Pons (tissue), 1 donor: ENCODE measurements around the gene PMEPA1.

Experiments
- DNase-seq: peaks from one replicate; pipeline ENCODE4 v3.0.0-alpha.2; 2016; ENCODE audit warnings: low spot score

Gene PMEPA1

GRCh38 chr20:57676589-57677583, 32.9 kb downstream of the PMEPA1 start:
- peak; percentile 39 for DNase-seq

DNA sequence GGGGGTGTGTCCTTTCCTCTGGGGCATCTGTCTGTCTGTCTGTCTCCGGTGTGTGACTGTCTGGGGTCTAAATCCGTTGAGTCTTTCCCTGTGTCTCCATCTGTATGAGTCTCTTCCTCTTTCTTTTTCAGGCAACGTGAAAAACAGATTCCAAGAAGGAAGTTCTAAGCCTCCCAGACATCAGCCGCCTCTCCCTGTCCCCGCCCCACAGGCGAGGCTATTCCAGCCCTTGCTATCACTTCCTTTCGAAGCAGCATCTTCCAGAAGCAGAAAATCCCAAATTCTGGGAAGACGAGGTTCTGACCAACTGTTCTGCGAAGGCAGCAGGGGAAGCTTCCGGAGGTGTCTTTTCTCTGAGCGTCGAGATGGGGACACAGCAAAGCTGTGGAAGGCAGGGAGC, 34.0 kb downstream of the PMEPA1 start:
- no peak for DNase-seq

- no peak for DNase-seq
These were observed 36.8 kb downstream of the PMEPA1 start for GRCh38 chr20:57672953-57673575.

DNA sequence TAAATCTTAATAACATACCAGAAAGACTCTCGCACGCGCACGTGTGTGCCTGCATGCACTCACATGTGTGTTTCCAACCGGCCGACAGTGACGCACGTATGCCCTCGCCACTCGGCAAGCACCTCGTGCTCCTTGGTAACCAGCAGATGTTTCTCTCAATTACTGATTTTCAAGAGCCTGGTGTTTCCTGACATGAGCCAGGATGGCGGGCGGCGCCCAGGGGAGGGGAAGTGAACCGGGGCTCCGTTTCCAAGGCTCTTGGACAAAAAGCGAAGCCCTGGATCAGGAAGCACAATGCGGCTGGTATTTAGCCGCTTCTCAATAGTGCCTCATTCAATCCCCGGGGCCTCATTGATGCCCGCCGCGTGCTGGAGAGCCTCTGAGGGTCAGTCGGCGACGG, 37.7 kb downstream of the PMEPA1 start:
- peak; percentile 29 for DNase-seq

DNA sequence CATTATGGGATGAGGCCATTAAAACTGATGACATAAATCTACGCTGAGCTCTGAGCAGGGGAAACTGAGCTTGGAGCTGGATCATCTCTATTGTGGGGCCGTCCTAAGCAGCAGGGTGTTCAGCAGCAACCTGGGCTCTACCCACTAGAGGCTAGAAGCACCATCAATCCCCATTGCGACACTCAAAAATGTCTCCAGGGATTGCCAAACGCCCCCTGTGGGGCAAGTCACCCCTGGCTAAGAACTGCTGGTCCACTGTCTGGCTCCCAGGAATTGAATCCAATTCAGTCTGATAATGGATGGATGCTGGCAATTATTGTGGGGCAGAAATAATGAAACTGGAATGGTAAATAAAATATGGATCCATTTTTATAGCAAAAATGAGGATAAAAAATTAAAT, 38.2 kb downstream of the PMEPA1 start:
- DNase-seq: no peak

DNA sequence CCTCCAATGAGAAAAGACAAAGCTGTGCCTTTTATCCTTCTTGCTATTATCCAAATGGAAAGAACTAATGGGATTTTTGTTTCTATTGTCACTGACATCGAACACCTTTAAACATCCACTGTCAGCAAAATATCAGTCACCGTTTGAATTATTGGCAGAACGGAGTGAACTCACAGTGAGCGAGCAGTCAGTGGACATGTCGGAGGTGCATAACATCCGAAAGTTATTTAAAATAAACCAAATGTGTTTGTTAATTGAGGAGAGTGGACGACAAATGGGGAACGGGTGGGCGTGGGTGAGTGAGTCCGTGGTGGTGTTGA, 38.8 kb downstream of the PMEPA1 start:
- no peak for DNase-seq

DNA sequence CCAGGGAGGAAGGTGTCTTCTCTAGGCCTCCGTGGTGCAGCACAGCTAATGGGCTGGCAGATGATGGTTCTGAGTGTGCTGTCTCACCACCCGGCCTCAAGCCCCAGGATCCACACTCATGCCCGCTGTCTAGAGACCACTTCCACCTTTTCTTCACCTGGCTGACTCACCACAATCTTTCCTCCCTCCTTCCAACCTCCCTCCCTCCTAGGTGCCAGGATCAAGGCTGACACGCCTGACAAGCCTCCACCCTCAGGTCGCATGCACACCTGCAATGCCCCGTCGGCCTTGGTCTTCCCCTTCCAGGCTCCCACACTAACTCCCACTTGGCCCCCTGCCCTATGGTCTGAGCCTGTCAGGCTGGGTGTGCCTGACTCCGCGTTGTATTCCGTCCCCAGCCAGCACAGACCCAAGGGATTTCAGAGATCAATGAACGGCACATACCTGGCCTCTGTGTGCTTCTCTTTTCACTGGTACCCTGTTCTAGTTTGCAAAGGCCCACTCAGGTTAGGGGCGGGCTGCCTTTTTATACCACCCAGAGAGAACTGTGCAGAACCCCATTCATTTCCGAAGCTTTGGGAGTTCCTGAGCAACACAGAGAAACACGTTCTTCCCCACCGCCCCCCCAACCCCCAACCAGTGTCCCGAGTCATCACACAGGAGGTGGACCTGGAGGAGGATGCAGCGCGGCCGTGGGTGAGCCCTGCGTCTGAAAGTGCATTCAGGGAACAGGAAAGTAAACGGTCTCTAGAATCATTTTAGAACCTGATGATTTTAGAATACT, 39.3 kb downstream of the PMEPA1 start:
- no peak for DNase-seq

DNA sequence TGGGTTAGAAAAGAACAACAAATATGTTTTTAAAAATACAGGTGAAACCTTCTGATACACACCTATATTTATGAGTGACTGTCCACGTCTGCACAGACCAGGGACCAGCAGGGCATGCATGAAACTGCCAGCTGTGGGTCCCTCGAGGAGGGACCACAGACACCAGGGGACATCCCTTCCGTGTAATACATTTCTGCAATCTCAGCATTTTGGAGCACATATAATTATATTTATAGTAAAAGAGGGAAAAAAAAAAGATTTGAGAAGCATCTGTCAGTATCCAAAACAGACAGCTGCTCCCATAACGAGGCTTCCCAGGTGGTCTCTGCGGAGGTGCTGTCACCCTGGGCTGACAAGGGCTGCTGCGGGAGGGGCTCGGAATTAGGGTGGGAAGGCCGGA, 40.2 kb downstream of the PMEPA1 start:
- DNase-seq: no peak

- no peak for DNase-seq
These were observed 41.7 kb downstream of the PMEPA1 start for GRCh38 chr20:57667924-57668782.

- no peak for DNase-seq
These were observed 42.4 kb downstream of the PMEPA1 start for GRCh38 chr20:57667388-57667787.

- DNase-seq: no peak
These were observed 43.0 kb downstream of the PMEPA1 start for GRCh38 chr20:57666834-57667157.

GRCh38 chr20:57666106-57666833, 43.5 kb downstream of the PMEPA1 start:
- DNase-seq: no peak

DNA sequence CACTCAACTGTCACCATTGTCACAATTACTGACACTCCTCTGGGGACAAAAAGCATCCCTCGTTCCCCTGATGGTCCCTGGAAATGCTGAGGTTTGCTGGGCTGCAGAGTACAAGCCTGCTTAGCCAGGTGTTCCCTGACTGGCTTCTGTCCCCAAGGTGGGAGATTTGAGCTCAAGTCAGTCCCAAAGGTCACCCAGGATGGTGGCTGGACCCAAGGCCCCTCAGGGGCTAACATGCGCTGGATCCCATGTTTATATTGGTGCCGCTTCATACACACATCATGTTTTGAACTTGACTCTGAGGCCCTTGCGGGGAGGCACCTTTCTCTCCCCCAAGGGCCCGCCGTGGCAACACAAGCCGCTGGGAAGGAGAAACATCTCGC, 44.2 kb downstream of the PMEPA1 start:
- no peak for DNase-seq

- no peak for DNase-seq
These were observed 44.8 kb downstream of the PMEPA1 start for GRCh38 chr20:57664924-57665588.

DNA sequence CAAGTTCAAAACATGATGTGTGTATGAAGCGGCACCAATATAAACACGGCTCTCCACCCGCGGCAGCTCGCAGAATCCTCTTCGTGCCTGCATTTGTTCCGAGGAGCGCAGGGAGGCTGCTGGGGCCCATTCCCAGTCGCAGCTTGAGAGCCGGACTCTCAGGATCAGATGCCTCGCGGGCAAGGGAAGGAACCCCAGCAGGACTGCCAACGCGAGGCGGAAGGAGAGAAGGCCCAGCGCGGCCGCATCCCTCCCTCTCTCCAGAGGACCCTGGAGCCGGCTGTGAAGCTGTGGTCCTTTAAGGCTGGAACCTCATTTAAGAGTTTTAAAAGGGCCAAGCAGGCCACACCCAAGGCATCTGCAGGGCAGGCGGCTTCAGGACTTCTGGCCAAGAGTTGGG, 45.3 kb downstream of the PMEPA1 start:
- DNase-seq: no peak

- no peak for DNase-seq
These were observed 45.9 kb downstream of the PMEPA1 start for GRCh38 chr20:57663681-57664451.

- DNase-seq: no peak
These were observed 46.6 kb downstream of the PMEPA1 start for GRCh38 chr20:57663241-57663640.

- DNase-seq: no peak
These were observed 47.2 kb downstream of the PMEPA1 start for GRCh38 chr20:57662456-57663240.
